Astrocyte of the cerebellum (primary cell): Measurements from ENCODE around the gene IDNK.
"Not testable (repeated sequence)": the region's sequence is repeated elsewhere in the genome, so short reads cannot be mapped to it uniquely, and the experiment has no call there.

Experiments used
- DNase-seq: peaks from one replicate; pipeline ENCODE4 v3.0.0-alpha.2; 2011; ENCODE audit warnings: low read depth
- H3K4me3 ChIP-seq: 2 replicates; pipeline ENCODE4 v1.5.1; 2011; ENCODE audit warnings: mild to moderate bottlenecking, low read depth, low read length, moderate library complexity
- CTCF ChIP-seq: IDR thresholded peaks from 2 replicates; pipeline ENCODE4 v1.5.1; 2012; ENCODE audit warnings: low read length, low read depth, moderate library complexity, mild to moderate bottlenecking; ENCODE audit errors: missing control alignments
- in situ Hi-C: cut with HindIII; loops from 2 replicates; pipeline ENCODE4 v1.10.0; 2017; ENCODE audit warnings: low sequenced_read_pairs

IDNK gene

GRCh38 chr9:83596899-83597504 is 25.9 kb upstream of the IDNK start:
- in situ Hi-C loops, result no loop called here
- no peak overlapping the region for H3K4me3 ChIP-seq
- peak; percentile 19 for DNase-seq
- TF ChIP-seq CTCF, result peak; percentile 72

GRCh38 chr9:83598487-83598886 is 24.5 kb upstream of the IDNK start:
- H3K4me3 ChIP-seq, result no peak overlapping the region
- DNase-seq, result no peak
- in situ Hi-C loops, result no loop called here
- no peak for TF ChIP-seq CTCF

- DNase-seq, result no peak
- TF ChIP-seq CTCF, result no peak
- no peak overlapping the region for H3K4me3 ChIP-seq
- in situ Hi-C loops, result no loop called here
Observed at GRCh38 chr9:83599071-83599470, 23.9 kb upstream of the IDNK start.

GRCh38 chr9:83601463-83601862 is 21.5 kb upstream of the IDNK start:
- DNase-seq, result no peak
- no peak overlapping the region for H3K4me3 ChIP-seq
- in situ Hi-C loops, result no loop called here
- TF ChIP-seq CTCF, result no peak

GRCh38 chr9:83607620-83608019 is 15.3 kb upstream of the IDNK start:
- H3K4me3 ChIP-seq, DNase-seq, in situ Hi-C loops: not testable (repeated sequence)

GRCh38 chr9:83613298-83613697 is 9.6 kb upstream of the IDNK start:
- in situ Hi-C loops, H3K4me3 ChIP-seq, DNase-seq: not testable (repeated sequence)

GRCh38 chr9:83617299-83617698 is 5.6 kb upstream of the IDNK start:
- in situ Hi-C loops, result no loop called here
- no peak for TF ChIP-seq CTCF
- DNase-seq, result no peak
- H3K4me3 ChIP-seq, result no peak overlapping the region
